ENCODE measurements around the gene SOX5.
A peak's percentile ranks its signal among the peaks of the same experiment; 100 is the strongest.
"Not testable (repeated sequence)": the region's sequence is repeated elsewhere in the genome, so short reads cannot be mapped to it uniquely, and the experiment has no call there.

SOX5 gene

GRCh38 chr12:23834076-23834475, 115.4 kb downstream of the SOX5 start:
- no peak for DNase-seq (ENCODE audit: low read depth)

DNA sequence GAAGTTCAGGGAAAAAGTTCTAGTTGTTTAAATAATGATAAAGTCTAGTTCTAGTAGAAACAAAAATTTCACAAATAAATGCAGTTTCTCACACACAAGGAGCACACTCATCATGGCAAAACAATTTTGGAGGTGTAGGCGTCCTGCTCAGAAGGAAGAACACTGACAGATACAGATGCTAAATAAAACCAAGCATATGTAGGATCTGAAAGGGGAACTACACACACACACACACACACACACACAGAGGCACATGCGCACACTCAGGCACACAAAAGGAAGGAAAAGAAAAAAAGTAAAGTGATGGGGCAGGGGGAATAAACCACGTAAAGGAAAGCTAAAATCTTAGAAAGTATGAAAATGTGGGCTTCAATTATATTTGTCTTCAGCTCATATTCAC, 117.7 kb downstream of the SOX5 start:
- DNase-seq (ENCODE audit: low read depth), result no peak

DNA sequence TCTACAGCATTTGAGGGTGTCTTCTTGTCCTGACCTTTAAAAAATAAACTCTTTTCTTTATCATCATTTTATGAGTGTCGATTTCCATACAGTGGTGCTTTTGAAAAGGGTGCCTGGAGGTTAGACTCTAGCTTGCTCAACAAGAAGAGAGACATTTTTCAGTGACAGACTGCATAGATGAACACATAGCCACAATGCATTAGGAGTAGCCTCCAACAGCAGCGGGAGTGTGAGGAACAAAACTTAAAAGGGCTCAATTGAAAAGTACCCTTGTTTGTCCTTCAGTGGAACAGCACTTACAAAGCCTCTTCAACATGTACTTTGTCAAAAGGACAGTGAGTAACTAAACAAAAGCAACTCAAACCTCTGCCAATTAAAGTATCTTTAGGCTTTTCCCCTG, 119.3 kb downstream of the SOX5 start:
- no peak for DNase-seq (ENCODE audit: low read depth)

GRCh38 chr12:23827353-23827752, 122.1 kb downstream of the SOX5 start:
- DNase-seq (ENCODE audit: low read depth), result no peak

GRCh38 chr12:23825124-23825523, 124.3 kb downstream of the SOX5 start:
- DNase-seq (ENCODE audit: low read depth), result not testable (repeated sequence)

- DNase-seq (ENCODE audit: low read depth), result no peak
Measured at GRCh38 chr12:23824358-23824757, 125.1 kb downstream of the SOX5 start.

DNA sequence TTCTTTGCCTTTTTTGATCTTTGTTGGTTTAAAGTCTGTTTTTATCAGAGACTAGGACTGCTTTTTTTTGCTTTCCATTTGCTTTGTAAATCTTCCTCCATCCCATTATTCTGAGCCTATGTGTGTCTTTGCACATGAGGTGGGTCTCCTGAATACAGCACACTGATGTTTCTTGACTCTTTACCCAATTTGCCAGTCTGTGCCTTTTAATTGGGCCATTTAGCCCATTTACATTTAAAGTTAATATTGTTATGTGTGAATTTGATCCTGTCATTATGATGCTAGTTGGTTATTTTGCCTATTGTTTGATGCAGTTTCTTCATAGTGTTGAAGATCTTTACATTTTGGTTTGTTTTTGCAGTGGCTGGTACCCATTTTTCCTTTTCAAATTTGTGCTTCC, 126.6 kb downstream of the SOX5 start:
- not testable (repeated sequence) for DNase-seq (ENCODE audit: low read depth)

GRCh38 chr12:23817345-23817744, 132.1 kb downstream of the SOX5 start:
- DNase-seq (ENCODE audit: low read depth), result no peak

DNA sequence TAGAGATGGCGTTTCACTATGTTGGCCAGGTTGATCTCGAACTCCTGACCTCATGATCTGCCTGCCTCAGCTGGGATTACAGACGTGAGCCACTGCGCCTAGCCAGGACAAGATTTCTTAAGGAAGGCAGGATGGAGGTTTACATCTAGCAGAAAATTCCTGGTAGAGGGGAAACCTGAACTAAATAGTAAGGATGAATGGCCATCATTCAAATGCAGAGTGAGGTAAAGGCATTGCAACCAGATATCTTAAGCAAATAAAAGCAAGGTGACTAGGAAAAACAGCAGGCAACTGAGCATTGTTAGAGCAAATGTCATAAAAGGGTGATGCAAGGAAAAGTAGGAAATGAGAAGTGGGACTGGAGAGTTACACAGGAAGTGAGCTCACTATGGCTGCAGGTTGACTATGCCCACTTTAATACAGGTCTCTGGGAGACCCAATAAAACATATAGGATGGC, 133.0 kb downstream of the SOX5 start:
- DNase-seq (ENCODE audit: low read depth), result no peak

DNA sequence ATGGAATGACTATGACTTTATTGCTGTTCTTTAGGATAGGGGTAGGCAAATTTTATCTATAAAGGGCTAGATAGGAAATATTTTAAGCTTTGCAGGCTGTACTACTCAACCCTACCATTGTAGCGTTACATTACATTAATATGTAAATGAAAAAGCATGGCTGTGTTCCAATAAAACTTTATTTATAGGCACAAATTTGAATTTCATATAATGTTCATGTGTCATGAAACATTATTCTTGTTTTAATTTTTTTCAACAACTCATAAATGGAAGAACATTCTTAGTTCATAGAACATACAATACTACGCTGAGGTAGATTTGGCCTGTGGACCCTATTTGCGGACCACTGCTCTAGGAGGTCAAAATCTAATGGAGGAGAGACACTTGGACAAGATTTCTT, 133.7 kb downstream of the SOX5 start:
- DNase-seq (ENCODE audit: low read depth), result no peak

DNA sequence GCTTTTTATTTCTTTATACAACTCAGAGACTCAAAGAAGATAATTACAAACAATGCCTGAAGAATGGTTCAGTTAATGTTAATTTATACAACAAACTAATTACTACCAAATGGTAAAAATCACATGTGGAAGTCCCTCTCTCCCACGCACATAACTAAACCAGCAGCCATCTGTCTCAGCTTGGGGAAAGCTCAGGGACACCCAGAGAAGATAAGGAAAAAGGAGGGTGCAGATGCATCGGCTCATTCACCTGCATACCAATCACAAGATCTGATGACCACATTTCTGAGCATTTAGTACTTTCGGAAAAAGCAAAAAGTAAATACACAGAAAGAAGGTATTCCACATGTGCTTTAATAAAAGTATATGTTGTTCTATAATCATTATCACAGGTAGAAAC, 136.3 kb downstream of the SOX5 start:
- DNase-seq (ENCODE audit: low read depth), result no peak

DNA sequence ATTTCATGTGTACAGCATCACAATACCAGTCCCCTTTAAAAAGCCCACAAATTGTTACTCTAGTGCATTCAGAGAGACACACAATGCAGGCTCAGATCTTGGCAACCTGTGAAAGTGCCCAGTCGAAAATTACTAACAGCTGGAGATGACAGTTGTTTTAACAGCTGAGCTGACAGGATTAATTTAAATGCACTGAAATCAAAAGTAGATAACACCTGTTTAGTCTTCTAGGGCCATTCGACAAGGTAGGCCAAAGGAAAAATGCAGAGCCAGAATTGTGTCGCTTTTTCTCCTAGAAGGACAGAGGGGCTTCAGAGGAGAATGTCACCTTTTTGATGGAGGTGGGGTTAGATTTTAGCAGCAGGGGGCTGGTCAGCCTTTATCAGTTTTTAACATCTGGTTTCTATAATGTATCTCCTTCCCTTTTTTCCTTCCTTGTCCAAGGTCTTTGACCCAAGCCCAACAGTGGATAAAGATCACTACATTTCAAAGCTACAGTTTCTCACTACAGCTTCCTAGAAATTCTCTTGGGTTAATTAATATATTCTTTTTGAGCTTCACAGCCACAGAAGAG, 139.1 kb downstream of the SOX5 start:
- no peak for DNase-seq (ENCODE audit: low read depth)

GRCh38 chr12:23803540-23803939, 145.9 kb downstream of the SOX5 start:
- DNase-seq (ENCODE audit: low read depth), result no peak

- no peak for DNase-seq (ENCODE audit: low read depth)
Measured at GRCh38 chr12:23795494-23795893, 154.0 kb downstream of the SOX5 start.

GRCh38 chr12:23781118-23781517, 168.4 kb downstream of the SOX5 start:
- no peak for DNase-seq (ENCODE audit: low read depth)

GRCh38 chr12:23775208-23775607, 174.3 kb downstream of the SOX5 start:
- no peak for DNase-seq (ENCODE audit: low read depth)

DNA sequence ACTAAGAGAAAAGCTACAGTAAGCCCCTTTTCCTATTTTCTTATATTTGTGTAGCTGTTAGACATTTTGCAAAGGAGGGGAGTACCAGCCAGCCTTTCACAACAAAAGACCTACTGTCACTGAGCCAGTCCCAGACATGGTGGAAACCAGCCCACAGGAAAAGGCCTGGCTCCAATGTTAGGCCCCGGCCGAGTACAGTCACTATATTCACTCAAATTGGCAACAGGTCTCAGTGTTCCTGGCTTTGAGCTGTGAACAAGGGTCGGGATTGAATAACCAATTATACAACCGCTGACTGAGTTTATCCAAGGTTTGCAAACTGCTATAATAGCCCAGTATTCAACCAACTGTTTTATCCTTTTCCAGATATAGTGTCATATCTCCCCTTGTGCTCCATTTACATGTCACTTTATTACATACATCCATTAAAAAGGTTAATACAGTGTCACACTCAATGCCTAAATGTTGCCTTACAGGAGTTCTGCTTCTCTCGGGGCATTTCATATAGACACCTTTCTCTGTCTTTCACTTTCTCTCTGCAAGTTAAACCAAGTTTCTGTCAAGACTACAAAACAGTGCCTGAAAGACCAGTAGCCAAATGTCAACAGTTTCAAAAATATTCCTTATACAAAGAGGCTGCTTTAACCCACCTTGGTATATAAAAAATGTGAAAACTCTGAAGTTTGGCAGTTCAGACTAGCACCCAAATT, 178.1 kb downstream of the SOX5 start:
- peak; percentile 8 for DNase-seq (ENCODE audit: low read depth)

- no peak for DNase-seq (ENCODE audit: low read depth)
Measured at GRCh38 chr12:23770202-23770938, 179.1 kb downstream of the SOX5 start.

DNA sequence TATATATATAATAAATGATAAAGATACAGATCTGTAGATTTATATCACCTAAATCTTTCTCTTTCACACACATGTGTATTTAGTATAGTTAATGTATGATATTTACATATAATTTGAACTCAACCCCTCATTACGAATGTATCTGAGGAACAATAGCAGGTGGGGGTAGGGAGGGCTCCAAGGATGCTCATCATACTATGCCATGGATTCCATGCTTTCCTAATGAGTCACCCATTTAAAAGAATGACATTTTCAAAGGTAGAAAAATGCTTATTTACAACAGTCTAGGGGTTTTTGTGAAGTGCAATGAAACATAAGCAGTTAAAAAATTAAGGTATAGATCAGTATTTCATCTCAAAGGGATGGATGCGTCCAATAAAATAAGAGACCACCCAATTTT, 181.6 kb downstream of the SOX5 start:
- DNase-seq (ENCODE audit: low read depth), result no peak

GRCh38 chr12:23763724-23764123, 185.7 kb downstream of the SOX5 start:
- no peak for DNase-seq (ENCODE audit: low read depth)

GRCh38 chr12:23760495-23760894, 189.0 kb downstream of the SOX5 start:
- no peak for DNase-seq (ENCODE audit: low read depth)

DNA sequence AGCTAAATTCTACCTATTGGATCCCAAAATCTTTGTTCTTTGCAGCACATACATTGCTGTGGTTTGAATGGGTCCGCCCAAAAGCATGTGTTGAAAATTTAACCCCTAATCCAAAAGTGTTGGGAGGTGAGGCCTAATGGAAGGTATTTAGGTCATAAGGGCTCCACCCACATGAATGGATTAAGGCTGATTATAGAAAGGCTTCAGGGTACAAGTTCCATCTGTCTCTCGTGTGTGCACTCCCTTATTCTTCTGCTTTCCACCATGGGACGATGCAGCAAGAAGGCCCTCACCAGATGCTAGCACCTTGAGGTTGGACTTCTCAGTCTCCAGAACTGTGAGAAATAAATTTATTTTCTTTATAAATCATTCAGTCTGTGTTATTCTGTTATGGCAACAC, 190.9 kb downstream of the SOX5 start:
- no peak for DNase-seq (ENCODE audit: low read depth)

- DNase-seq (ENCODE audit: low read depth), result no peak
Measured at GRCh38 chr12:23757541-23757962, 191.9 kb downstream of the SOX5 start.

Data from stromal cell of bone marrow (primary cell).